GM12878 (cell line): ENCODE measurements around the gene COMMD1. TPM values are rescaled to one million over a fixed set of nuclear protein-coding genes. Genes with fewer than 3 reads are reported as not detected.

ENCODE experiments used
- ATAC-seq: fragments of 200-7000 bp; cut with Tn5 transposase; 3 replicates; pipeline ENCODE4 v1.9.1; 2020; ENCODE audit warnings: mild to moderate bottlenecking, moderate library complexity
- BruUV-seq: library from RNA; stranded (reverse); fragments of 400-500 nt; replicated peaks from 2 replicates; lab custom pipeline; 2021; lab: Mats Ljungman, UMichigan
- CTCF ChIA-PET: fragments of 300-600 bp; sonication (Branson Sonifier 250); formaldehyde crosslinking; extraction: SDS; loops from one replicate; lab custom pipeline; 2021; ENCODE audit warnings: inconsistent platforms; lab: Yijun Ruan, JAX
- POLR2A ChIA-PET: fragments of 350-600 bp; formaldehyde crosslinking; extraction: SDS; loops from one replicate; lab custom pipeline; 2021; ENCODE audit warnings: inconsistent platforms; lab: Charles Lee
- RAD21 ChIA-PET: fragments of 300-600 bp; sonication (Branson Sonifier 250); formaldehyde crosslinking; loops from one replicate; lab custom pipeline; 2023; ENCODE audit warnings: antibody characterized with exemption; ENCODE audit not compliant: unreplicated experiment; lab: Charles Lee
- SMC1A ChIA-PET: fragments of 300-600 bp; sonication (Branson Sonifier 250); formaldehyde crosslinking; loops from one replicate; lab custom pipeline; 2023; ENCODE audit not compliant: unreplicated experiment, uncharacterized antibody; lab: Charles Lee
- DNase-seq: peaks from one replicate; pipeline ENCODE4 v3.0.0-alpha.2; 2011; ENCODE audit warnings: low read depth, low spot score
- FAIRE-seq: peaks from 3 replicates; lab custom pipeline; 2011; peaks lifted over from hg19 to GRCh38; lab: Jason Lieb, UNC
- H2AFZ ChIP-seq: 2 replicates; pipeline ENCODE4 v1.6.0; 2011; ENCODE audit warnings: low read depth, low read length, control low read depth; ENCODE audit not compliant: control insufficient read depth
- H3K27ac ChIP-seq: 2 replicates; pipeline ENCODE4 v1.5.1; 2011; ENCODE audit warnings: control low read depth; ENCODE audit not compliant: control insufficient read depth, insufficient read depth
- H3K27me3 ChIP-seq, 2 experiments: replicated peaks in 1 of 2; 2 replicates each; pipeline versions ENCODE4 v1.6.0 to v1.6.1; 2011; ENCODE audit warnings: low read length in 1 of 2; ENCODE audit not compliant: control insufficient read depth in 2 of 2, insufficient read depth in 2 of 2
- H3K36me3 ChIP-seq, 2 experiments: 2 replicates each; pipeline ENCODE4 v1.5.1; 2011; ENCODE audit warnings: low read length in 1 of 2; ENCODE audit not compliant: control insufficient read depth in 2 of 2, insufficient read depth in 2 of 2
- H3K4me1 ChIP-seq: 2 replicates; pipeline ENCODE4 v1.6.1; 2011; ENCODE audit warnings: mild to moderate bottlenecking, low read length, moderate library complexity, mixed read lengths; ENCODE audit not compliant: control insufficient read depth, insufficient read depth
- H3K4me2 ChIP-seq: 2 replicates; pipeline ENCODE4 v1.6.0; 2011; ENCODE audit warnings: control low read depth; ENCODE audit not compliant: control insufficient read depth, insufficient read depth
- H3K4me3 ChIP-seq: fragments of 200-600 bp; sonication (generic); 2 replicates; pipeline ENCODE4 v1.5.1; 2016
- H3K79me2 ChIP-seq: 2 replicates; pipeline ENCODE4 v1.6.0; 2011; ENCODE audit warnings: low read length; ENCODE audit not compliant: control insufficient read depth, insufficient read depth
- H3K9ac ChIP-seq: 2 replicates; pipeline ENCODE4 v1.8.0; 2011; ENCODE audit warnings: low read length, control low read depth, mixed read lengths; ENCODE audit not compliant: control insufficient read depth, insufficient read depth
- H3K9me3 ChIP-seq: replicated peaks from 3 replicates; pipeline ENCODE4 v1.5.1; 2011; ENCODE audit warnings: mild to moderate bottlenecking, low read length; ENCODE audit not compliant: control insufficient read depth, insufficient read depth
- H4K20me1 ChIP-seq: 2 replicates; pipeline ENCODE4 v1.6.0; 2011; ENCODE audit not compliant: control insufficient read depth, insufficient read depth
- FOXK2 ChIP-seq: fragments of 450-650 bp; IDR thresholded peaks from 2 replicates; pipeline ENCODE4 v1.6.1; 2017; ENCODE audit warnings: mild to moderate bottlenecking, moderate library complexity
- NFYB ChIP-seq: IDR thresholded peaks from 2 replicates; pipeline ENCODE4 v1.6.1; 2011; ENCODE audit warnings: low read depth, mild to moderate bottlenecking, low read length, improper control_type of control experiment, moderate library complexity; ENCODE audit not compliant: insufficient read depth
- NRF1 ChIP-seq: conservative IDR thresholded peaks from 2 replicates; pipeline ENCODE4 v1.6.1; 2011; ENCODE audit warnings: mild to moderate bottlenecking, low read depth, low read length, improper control_type of control experiment
- POLR2AphosphoS5 ChIP-seq: IDR thresholded peaks from 2 replicates; pipeline ENCODE4 v1.6.1; 2011; ENCODE audit warnings: mild to moderate bottlenecking, low read length, inconsistent platforms
- RCOR1 ChIP-seq: conservative IDR thresholded peaks from 2 replicates; pipeline ENCODE4 v1.6.1; 2012; ENCODE audit warnings: low read depth, low read length, improper control_type of control experiment
- SIN3A ChIP-seq: IDR thresholded peaks from 2 replicates; pipeline ENCODE4 v1.6.1; 2012; ENCODE audit warnings: low read depth, low read length, improper control_type of control experiment
- SMAD1 ChIP-seq: fragments of 450-650 bp; IDR thresholded peaks from 2 replicates; pipeline ENCODE4 v1.6.1; 2018; ENCODE audit warnings: mild to moderate bottlenecking, low read depth; ENCODE audit not compliant: partially characterized antibody
- WGBS: methylation state at CpG from one replicate; pipeline ENCODE4 v1.1.6; 2016; ENCODE audit warnings: low lambda C conversion rate; ENCODE audit not compliant: insufficient replicate concordance, insufficient coverage; ENCODE audit errors: missing lambda C conversion rate; 5-methylcytosine and 5-hydroxymethylcytosine counted together
- in situ Hi-C: fragments of 300-500 bp; cut with MboI; formaldehyde crosslinking; loops from 9 replicates; pipeline ENCODE4 v1.14.3; 2018; ENCODE audit warnings: mixed read lengths
- intact Hi-C: fragments of 100-400 bp; cut with micrococcal nuclease; formaldehyde crosslinking; loops from one replicate; pipeline ENCODE4 v1.14.2; 2022; ENCODE audit not compliant: unreplicated experiment
- polyA plus RNA-seq, 11 experiments: library from polyadenylated mRNA; depleted of rRNA in 4 of 11; unstranded in 6 of 11; stranded (reverse) in 5 of 11; fragments of >200 nt; fragmentation: Nextera tagmentation in 4 of 11; fragmentation: Illumina TruSeq in 1 of 11; extraction: Ambion mirVana in 4 of 11; extraction: Trizol in 1 of 11; gene quantifications; 1 replicate in 1 of 11; 2 replicates in 10 of 11; pipeline versions ENCODE4 v1.2.1 to v1.2.3, GENCODE V29; 2011 to 2016; ENCODE audit warnings: inconsistent platforms in 2 of 11, missing spikeins in 2 of 11, low read depth in 1 of 11
- total RNA-seq, 4 experiments: library from RNA; depleted of rRNA in 3 of 4; stranded (reverse); fragments of >200 nt in 3 of 4; fragmentation: Illumina TruSeq in 1 of 4; extraction: Trizol in 1 of 4; gene quantifications; 2 replicates each; pipeline versions ENCODE4 v1.2.1 to v1.2.3, GENCODE V29; 2013 to 2021
- TF ChIP-seq, protein P1 (sequence below): fragments of 450-650 bp; IDR thresholded peaks from 2 replicates; pipeline ENCODE4 v1.6.1; 2016; ENCODE audit warnings: mild to moderate bottlenecking
- TF ChIP-seq, protein P2 (sequence below): fragments of 450-650 bp; formaldehyde crosslinking; IDR thresholded peaks from 2 replicates; pipeline ENCODE4 v1.5.0; 2022; ENCODE audit warnings: mild to moderate bottlenecking, missing genetic modification characterization

COMMD1 gene
- total and polyA plus RNA-seq, 10 of the 15 experiments (the other 5 are each of a cell fraction or from before 2014, with no cell fraction given), result 39.7 to 210 (median 53.7) TPM

DNA sequence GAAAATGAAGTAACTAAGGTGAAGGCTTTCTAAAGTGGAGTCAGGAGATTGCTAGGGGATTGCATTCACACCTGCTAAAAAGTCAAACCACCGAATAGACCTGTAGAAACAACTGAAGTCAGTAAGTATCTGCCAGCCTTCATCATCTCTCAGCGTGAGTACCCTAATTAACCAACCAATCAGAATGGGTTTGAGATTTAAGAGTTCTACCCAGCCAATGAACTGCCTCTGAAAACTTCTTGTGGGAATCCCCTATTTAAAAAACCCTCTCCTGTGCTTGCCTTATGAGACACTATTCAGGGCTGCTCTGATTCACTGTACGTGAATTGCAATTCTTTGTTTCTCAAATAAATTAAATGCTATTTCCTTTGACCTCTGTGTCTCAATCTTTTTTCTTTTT lies 48.2 kb upstream of the COMMD1 start:
- no peak overlapping the region for H2AFZ ChIP-seq
- TF ChIP-seq NRF1 (no peak), SMAD1 (no peak), POLR2AphosphoS5 (no peak), FOXK2 (no peak), RCOR1 (no peak), NFYB (peak; percentile 78), SIN3A (no peak)
- TF ChIP-seq, protein P1, sequence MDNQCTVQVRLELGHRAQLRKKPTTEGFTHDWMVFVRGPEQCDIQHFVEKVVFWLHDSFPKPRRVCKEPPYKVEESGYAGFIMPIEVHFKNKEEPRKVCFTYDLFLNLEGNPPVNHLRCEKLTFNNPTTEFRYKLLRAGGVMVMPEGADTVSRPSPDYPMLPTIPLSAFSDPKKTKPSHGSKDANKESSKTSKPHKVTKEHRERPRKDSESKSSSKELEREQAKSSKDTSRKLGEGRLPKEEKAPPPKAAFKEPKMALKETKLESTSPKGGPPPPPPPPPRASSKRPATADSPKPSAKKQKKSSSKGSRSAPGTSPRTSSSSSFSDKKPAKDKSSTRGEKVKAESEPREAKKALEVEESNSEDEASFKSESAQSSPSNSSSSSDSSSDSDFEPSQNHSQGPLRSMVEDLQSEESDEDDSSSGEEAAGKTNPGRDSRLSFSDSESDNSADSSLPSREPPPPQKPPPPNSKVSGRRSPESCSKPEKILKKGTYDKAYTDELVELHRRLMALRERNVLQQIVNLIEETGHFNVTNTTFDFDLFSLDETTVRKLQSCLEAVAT, result no peak
- TF ChIP-seq, protein P2, sequence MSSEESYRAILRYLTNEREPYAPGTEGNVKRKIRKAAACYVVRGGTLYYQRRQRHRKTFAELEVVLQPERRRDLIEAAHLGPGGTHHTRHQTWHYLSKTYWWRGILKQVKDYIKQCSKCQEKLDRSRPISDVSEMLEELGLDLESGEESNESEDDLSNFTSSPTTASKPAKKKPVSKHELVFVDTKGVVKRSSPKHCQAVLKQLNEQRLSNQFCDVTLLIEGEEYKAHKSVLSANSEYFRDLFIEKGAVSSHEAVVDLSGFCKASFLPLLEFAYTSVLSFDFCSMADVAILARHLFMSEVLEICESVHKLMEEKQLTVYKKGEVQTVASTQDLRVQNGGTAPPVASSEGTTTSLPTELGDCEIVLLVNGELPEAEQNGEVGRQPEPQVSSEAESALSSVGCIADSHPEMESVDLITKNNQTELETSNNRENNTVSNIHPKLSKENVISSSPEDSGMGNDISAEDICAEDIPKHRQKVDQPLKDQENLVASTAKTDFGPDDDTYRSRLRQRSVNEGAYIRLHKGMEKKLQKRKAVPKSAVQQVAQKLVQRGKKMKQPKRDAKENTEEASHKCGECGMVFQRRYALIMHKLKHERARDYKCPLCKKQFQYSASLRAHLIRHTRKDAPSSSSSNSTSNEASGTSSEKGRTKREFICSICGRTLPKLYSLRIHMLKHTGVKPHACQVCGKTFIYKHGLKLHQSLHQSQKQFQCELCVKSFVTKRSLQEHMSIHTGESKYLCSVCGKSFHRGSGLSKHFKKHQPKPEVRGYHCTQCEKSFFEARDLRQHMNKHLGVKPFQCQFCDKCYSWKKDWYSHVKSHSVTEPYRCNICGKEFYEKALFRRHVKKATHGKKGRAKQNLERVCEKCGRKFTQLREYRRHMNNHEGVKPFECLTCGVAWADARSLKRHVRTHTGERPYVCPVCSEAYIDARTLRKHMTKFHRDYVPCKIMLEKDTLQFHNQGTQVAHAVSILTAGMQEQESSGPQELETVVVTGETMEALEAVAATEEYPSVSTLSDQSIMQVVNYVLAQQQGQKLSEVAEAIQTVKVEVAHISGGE (CRISPR knock-in tag), result no peak
- H3K27me3 ChIP-seq, result no peaks in the 10 kb centered on the region
- no peaks in the 10 kb centered on the region for H3K79me2 ChIP-seq
- H3K4me2 ChIP-seq, result no peak overlapping the region
- no peak for FAIRE-seq
- RAD21 ChIA-PET, result no interaction called here
- POLR2A ChIA-PET, result no interaction called here
- no peak for ATAC-seq
- H3K4me3 ChIP-seq, result no peak overlapping the region
- in situ Hi-C loops, result no loop called here
- H3K27ac ChIP-seq, result no peak overlapping the region
- SMC1A ChIA-PET, result interaction anchor here (0.5 kb wide), 1 partner anchor 339 kb away, joined by 4 read pairs; no protein-coding TSS in a partner anchor
- WGBS, result 16% methylated on average over 3 of the region's 3 CpGs
- BruUV-seq, result no TSS peak
- CTCF ChIA-PET, result interaction anchor here (0.5 to 1.0 kb wide), 2 partner anchors 10 to 203 kb away, joined by 3 to 4 read pairs; no protein-coding TSS in a partner anchor
- H3K9ac ChIP-seq, result no peak overlapping the region
- H4K20me1 ChIP-seq, result no peaks in the 10 kb centered on the region
- DNase-seq, result no peak
- H3K36me3 ChIP-seq, result no peaks in the 10 kb centered on the region
- intact Hi-C loops, result no loop called here
- peaks cover 9% of the 10 kb centered on the region for H3K4me1 ChIP-seq
- no peaks in the 10 kb centered on the region; the same call in 2 of the 3 replicates for H3K9me3 ChIP-seq
